ENCODE measurements around the gene PGM5.
"Not testable (repeated sequence)": the region's sequence is repeated elsewhere in the genome, so short reads cannot be mapped to it uniquely, and the experiment has no call there.

PGM5 gene

DNA sequence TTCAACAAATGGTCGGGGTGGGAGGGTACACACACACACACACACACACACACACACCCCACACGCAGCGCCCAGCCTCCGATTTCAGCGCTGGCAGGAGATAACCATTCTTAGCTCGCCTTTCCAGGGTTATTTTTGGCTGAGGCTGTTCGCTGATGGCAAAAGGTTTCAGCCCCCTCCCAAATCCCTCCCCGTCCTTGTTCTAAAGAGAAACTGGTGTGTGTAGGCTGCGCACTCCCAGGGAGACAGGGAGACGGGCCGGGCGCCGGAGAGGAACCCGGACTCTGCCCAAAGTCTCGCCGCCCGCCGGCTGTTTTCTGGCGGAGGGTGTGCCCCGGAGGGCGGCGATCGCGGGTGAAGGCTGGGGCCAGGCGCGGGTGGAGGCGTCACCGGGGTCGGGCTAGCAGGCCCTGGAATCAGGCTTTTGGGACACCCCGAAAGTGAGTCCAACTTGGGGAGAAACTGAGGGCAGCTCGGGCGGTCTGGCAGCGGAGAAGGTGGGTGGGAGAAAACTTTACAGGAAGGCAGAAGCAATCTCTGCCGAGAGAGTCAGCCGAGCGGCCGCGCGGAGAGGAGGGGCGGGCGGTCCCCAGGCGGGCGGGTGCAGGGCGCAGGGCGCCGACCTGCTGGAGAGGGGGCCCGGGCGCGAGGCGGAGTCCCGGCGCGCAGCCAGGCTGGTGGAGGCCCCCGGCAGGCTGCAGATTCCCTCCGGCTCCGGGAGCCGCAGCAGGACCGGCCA lies at the start of gene PGM5:
Gene PGM5 (plus strand): TSS at position 232 of the 739 bp plus-strand sequence. CDS start 517 bp downstream, outside the sequence.
- H4K20me1 ChIP-seq (ENCODE audit: insufficient read depth); H3K4me1 ChIP-seq (ENCODE audit: low read depth, poor library complexity, severe bottlenecking); H3K4me3 ChIP-seq (IDR thresholded peaks at IDR 0.05; ENCODE audit: insufficient read depth, low read depth, low read length); H3K27ac ChIP-seq; H3K79me2 ChIP-seq (ENCODE audit: insufficient read depth, low read depth); H3K36me3 ChIP-seq (ENCODE audit: insufficient read depth); H3K27me3 ChIP-seq (ENCODE audit: insufficient read depth, low read depth): not testable (repeated sequence)
- Histone ChIP-seq H3K4me2 (peak within 1 kb of the TSS; percentile 45), H2AFZ (ENCODE audit: low read depth) (peak within 1 kb of the TSS; percentile 93), H3K9ac (peak within 1 kb of the TSS; percentile 38; the same call in 1 of the 2 replicates)

DNA sequence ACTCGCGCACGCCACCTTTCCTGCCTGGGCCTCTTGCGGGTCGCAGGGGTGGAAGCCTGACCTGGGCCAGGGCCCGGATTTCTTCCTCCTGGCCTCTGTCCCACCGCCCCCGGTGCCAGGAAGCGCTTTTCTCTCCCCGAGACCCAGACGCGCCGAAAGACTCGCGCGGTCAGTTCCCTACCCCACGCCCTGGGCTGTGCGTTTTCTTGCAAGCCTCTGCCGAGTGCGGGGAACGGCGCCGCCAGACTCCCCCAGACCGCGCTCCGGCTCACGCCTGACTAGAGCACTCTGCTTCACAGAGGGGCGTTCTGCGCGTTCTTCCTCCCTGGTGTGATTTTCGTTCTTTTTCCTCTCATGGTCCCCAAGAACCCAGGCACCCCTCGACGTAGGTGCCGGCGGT lies 49.3 kb upstream of the PGM5 start:
- H3K4me3 ChIP-seq (IDR thresholded peaks at IDR 0.05; ENCODE audit: insufficient read depth, low read depth, low read length); H3K4me1 ChIP-seq (ENCODE audit: low read depth, poor library complexity, severe bottlenecking); H3K27ac ChIP-seq; H3K79me2 ChIP-seq (ENCODE audit: insufficient read depth, low read depth); H2AFZ ChIP-seq (ENCODE audit: low read depth); H3K9ac ChIP-seq; H3K4me2 ChIP-seq; H3K36me3 ChIP-seq (ENCODE audit: insufficient read depth); H3K27me3 ChIP-seq (ENCODE audit: insufficient read depth, low read depth); H4K20me1 ChIP-seq (ENCODE audit: insufficient read depth): not testable (repeated sequence)

DNA sequence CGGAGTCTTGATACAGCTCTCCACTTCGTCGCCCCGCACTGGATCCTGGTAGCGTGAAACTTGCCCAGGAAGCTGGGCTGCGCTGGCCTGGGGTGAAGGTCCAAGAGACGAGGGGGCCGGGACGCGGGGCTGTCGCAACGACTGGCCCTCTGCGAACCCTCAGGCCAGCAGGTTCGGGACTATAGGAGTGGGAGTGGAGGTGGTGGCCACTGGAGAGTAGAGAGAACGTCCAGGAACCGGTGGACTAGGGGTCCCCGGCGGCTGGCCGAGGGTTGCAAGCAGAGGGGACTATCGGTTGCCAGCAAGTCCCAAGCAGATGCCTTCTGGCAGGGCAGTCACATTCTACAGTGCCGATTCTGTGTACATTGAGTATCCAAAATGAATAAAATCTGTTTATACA lies 48.8 kb upstream of the PGM5 start:
- H3K4me2 ChIP-seq; H3K79me2 ChIP-seq (ENCODE audit: insufficient read depth, low read depth); H4K20me1 ChIP-seq (ENCODE audit: insufficient read depth); H3K27ac ChIP-seq; H3K9ac ChIP-seq; H3K4me3 ChIP-seq (IDR thresholded peaks at IDR 0.05; ENCODE audit: insufficient read depth, low read depth, low read length); H3K36me3 ChIP-seq (ENCODE audit: insufficient read depth); H2AFZ ChIP-seq (ENCODE audit: low read depth); H3K27me3 ChIP-seq (ENCODE audit: insufficient read depth, low read depth); H3K4me1 ChIP-seq (ENCODE audit: low read depth, poor library complexity, severe bottlenecking): not testable (repeated sequence)

DNA sequence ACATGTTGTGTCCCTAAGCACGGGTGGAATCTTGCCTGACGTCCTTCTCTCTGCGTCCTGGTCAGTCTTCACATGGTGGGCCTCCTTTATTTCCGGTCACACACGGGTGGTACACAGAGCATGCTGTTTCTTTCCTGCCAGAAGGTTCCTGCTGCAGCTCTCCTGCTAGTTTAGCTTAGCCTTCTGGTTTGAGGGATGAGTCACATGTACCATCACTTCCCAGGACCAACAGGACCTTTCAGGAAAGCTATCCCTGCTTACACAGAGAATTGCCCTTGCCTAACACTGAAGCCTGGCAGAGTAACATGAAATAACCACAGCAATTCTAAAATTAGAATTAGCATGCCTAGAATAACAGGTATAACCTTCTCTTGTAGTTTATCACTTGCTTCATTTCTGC lies 45.2 kb upstream of the PGM5 start:
- not testable (repeated sequence) for H4K20me1 ChIP-seq (ENCODE audit: insufficient read depth); H3K79me2 ChIP-seq (ENCODE audit: insufficient read depth, low read depth); H3K9ac ChIP-seq; H3K36me3 ChIP-seq (ENCODE audit: insufficient read depth); H3K4me3 ChIP-seq (IDR thresholded peaks at IDR 0.05; ENCODE audit: insufficient read depth, low read depth, low read length); H3K27ac ChIP-seq; H2AFZ ChIP-seq (ENCODE audit: low read depth); H3K27me3 ChIP-seq (ENCODE audit: insufficient read depth, low read depth); H3K4me1 ChIP-seq (ENCODE audit: low read depth, poor library complexity, severe bottlenecking); H3K4me2 ChIP-seq

DNA sequence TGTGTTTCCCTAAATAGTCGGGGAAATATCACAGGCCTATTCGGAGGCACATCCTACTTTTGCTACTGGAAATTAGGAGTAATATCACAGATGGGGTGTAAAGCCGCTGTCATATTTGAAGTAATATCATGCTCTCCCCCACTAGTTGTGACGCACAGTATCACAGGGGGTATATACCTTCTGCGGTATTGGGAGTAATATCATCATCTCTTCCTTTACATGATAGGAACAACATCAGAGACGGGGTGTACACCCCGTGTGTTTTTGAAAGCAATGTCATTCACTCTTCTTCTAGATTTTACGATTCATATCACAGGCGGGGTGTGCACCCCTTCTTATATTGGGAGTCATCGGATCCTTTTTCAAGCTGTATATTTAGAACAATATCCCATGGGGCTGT lies 38.2 kb upstream of the PGM5 start:
- not testable (repeated sequence) for H3K4me3 ChIP-seq (IDR thresholded peaks at IDR 0.05; ENCODE audit: insufficient read depth, low read depth, low read length); H3K9ac ChIP-seq; H2AFZ ChIP-seq (ENCODE audit: low read depth); H4K20me1 ChIP-seq (ENCODE audit: insufficient read depth); H3K4me1 ChIP-seq (ENCODE audit: low read depth, poor library complexity, severe bottlenecking); H3K79me2 ChIP-seq (ENCODE audit: insufficient read depth, low read depth); H3K27me3 ChIP-seq (ENCODE audit: insufficient read depth, low read depth); H3K4me2 ChIP-seq; H3K27ac ChIP-seq; H3K36me3 ChIP-seq (ENCODE audit: insufficient read depth)

DNA sequence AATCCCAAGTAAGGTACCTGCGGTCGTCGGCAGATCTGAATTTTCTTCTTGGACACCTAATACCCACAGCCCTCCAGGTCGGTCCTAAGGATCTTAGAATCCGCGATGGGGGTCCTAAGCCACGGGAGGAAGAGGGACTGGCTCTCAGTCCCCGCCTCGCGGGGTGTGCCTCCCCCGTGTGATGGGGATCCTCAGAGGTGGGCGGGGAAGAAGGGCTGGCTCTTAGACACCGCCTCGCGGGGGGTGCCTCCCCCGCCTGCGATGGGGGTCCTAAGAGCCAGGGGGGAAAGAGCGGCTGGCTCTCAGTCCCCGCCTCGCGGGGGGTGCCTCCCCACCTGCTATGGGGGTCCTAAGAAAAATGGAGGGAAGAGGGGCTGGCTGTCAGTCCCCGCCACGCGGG lies 32.7 kb upstream of the PGM5 start:
- not testable (repeated sequence) for H3K36me3 ChIP-seq (ENCODE audit: insufficient read depth); H3K27me3 ChIP-seq (ENCODE audit: insufficient read depth, low read depth)

DNA sequence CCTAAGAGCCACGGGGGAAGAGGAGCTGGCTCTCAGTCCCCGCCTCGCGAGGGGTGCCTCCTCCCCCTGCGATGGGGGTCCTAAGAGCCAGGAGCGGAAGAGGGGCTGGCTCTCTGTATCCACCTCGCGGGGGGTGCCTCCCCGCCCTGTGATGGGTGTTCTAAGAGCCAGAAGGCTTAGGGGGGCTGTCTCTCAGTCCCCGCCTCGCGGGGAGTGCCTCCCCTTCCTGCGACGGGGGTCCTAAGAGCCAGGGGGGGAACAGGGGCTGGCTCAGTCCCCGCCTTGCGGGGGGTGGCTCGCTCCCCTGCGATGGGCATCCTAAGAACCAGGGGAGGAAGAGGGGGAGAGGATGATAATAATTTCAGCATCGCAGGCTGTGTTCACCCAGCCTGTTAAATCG lies 31.9 kb upstream of the PGM5 start:
- not testable (repeated sequence) for H3K4me2 ChIP-seq; H3K27me3 ChIP-seq (ENCODE audit: insufficient read depth, low read depth); H3K4me3 ChIP-seq (IDR thresholded peaks at IDR 0.05; ENCODE audit: insufficient read depth, low read depth, low read length); H2AFZ ChIP-seq (ENCODE audit: low read depth); H3K27ac ChIP-seq; H3K9ac ChIP-seq; H3K4me1 ChIP-seq (ENCODE audit: low read depth, poor library complexity, severe bottlenecking); H3K79me2 ChIP-seq (ENCODE audit: insufficient read depth, low read depth); H3K36me3 ChIP-seq (ENCODE audit: insufficient read depth); H4K20me1 ChIP-seq (ENCODE audit: insufficient read depth)

More for the DNA sequence above, 32.7 kb upstream of the PGM5 start:
- H3K4me2 ChIP-seq; H3K4me3 ChIP-seq (IDR thresholded peaks at IDR 0.05; ENCODE audit: insufficient read depth, low read depth, low read length); H3K27ac ChIP-seq; H3K9ac ChIP-seq; H4K20me1 ChIP-seq (ENCODE audit: insufficient read depth); H3K4me1 ChIP-seq (ENCODE audit: low read depth, poor library complexity, severe bottlenecking); H2AFZ ChIP-seq (ENCODE audit: low read depth); H3K79me2 ChIP-seq (ENCODE audit: insufficient read depth, low read depth): not testable (repeated sequence)

DNA sequence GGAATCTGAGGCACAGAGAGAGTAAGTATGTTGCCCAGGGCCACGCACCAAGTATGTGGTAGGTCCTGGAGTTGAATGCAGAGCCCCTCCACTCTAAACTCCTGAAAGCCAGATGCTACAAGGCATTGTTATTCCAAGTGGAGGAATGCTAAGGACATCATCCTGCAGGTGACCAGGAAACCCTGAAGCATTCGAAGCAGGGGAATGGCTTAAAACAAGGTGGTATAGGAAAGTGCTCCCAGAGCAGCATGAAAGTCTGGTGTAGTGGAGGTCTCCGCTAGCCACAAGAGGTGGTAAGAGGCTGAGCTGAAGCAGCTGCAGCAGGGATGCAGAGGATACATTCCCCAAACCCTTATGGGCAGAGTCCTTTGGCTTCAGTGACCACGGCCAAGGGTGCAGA lies 27.3 kb upstream of the PGM5 start:
- H3K79me2 ChIP-seq (ENCODE audit: insufficient read depth, low read depth); H2AFZ ChIP-seq (ENCODE audit: low read depth); H3K4me2 ChIP-seq; H3K4me3 ChIP-seq (IDR thresholded peaks at IDR 0.05; ENCODE audit: insufficient read depth, low read depth, low read length); H3K27me3 ChIP-seq (ENCODE audit: insufficient read depth, low read depth); H3K4me1 ChIP-seq (ENCODE audit: low read depth, poor library complexity, severe bottlenecking); H3K9ac ChIP-seq; H3K36me3 ChIP-seq (ENCODE audit: insufficient read depth); H4K20me1 ChIP-seq (ENCODE audit: insufficient read depth); H3K27ac ChIP-seq: not testable (repeated sequence)

DNA sequence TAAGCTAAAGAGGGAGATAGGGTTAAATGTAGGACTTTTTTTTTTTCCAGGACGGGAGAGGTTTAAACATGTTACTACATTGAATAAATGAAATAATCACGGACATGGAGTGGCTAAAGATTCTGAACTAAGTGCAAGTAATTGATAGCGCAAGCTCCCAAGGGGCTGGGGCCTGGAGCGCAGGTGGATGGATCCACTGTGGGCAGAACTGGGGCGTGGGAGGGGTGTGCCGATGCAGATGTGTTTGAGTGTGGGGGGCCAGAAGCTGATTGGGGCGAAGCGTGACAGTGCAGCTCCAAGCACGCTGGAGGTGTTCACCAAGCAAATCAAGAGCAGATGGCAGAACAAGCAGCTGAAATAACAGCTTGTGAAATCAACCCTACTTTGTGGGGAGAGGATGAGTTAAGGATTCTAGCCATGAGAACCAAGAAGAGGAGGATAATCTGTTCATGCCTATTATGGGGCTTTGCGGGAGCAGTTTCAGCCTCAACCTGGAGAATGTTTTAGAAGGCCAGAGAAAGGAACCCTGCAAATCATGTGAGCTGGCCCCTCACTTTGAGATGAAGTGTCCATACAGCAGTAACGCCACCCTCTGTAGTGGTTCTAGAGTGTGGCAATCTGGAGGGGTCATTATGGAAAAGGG lies 25.8 kb upstream of the PGM5 start:
- not testable (repeated sequence) for H3K27ac ChIP-seq

DNA sequence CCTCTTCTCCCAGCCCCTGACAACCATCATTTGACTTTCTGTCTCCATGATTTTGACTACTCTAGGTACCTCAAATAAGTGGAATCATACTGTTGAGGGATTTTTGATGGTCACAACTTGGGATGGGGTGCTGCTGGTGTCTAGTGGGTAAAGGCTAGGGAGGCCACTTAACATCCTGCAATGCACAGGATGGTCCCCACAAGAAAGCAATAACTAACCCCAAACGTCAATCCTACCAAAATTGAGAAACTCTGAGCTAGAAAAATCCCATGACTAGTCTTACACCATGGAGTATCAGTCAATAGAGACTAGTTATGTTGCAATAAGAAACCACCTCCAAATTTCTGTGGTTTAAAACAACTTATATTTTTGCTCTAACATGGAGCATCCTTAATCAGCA lies 24.3 kb upstream of the PGM5 start:
- not testable (repeated sequence) for H3K9ac ChIP-seq; H3K4me2 ChIP-seq; H3K79me2 ChIP-seq (ENCODE audit: insufficient read depth, low read depth); H3K36me3 ChIP-seq (ENCODE audit: insufficient read depth); H3K27ac ChIP-seq; H4K20me1 ChIP-seq (ENCODE audit: insufficient read depth); H3K4me1 ChIP-seq (ENCODE audit: low read depth, poor library complexity, severe bottlenecking); H2AFZ ChIP-seq (ENCODE audit: low read depth); H3K27me3 ChIP-seq (ENCODE audit: insufficient read depth, low read depth); H3K4me3 ChIP-seq (IDR thresholded peaks at IDR 0.05; ENCODE audit: insufficient read depth, low read depth, low read length)

More for the DNA sequence above, 25.8 kb upstream of the PGM5 start:
- not testable (repeated sequence) for H4K20me1 ChIP-seq (ENCODE audit: insufficient read depth); H3K9ac ChIP-seq; H3K4me3 ChIP-seq (IDR thresholded peaks at IDR 0.05; ENCODE audit: insufficient read depth, low read depth, low read length); H2AFZ ChIP-seq (ENCODE audit: low read depth); H3K27me3 ChIP-seq (ENCODE audit: insufficient read depth, low read depth); H3K36me3 ChIP-seq (ENCODE audit: insufficient read depth); H3K4me1 ChIP-seq (ENCODE audit: low read depth, poor library complexity, severe bottlenecking); H3K79me2 ChIP-seq (ENCODE audit: insufficient read depth, low read depth); H3K4me2 ChIP-seq
